SU-DHL-6 (cell line): ENCODE data around the gene PSMA4.

ENCODE experiments used
- H2AFZ ChIP-seq: fragments of 200-600 bp; sonication (generic); 2 replicates; pipeline ENCODE4 v1.6.1; 2014; ENCODE audit warnings: low read depth, mild to moderate bottlenecking, moderate library complexity, mixed read lengths, antibody characterized with exemption, low read length; ENCODE audit not compliant: severe bottlenecking
- H3F3A ChIP-seq: fragments of 200-600 bp; shearing (Covaris generic); 2 replicates; pipeline ENCODE4 v1.6.0; 2016; ENCODE audit warnings: antibody characterized with exemption, mild to moderate bottlenecking; ENCODE audit not compliant: insufficient read depth
- H3K27ac ChIP-seq: fragments of 200-600 bp; sonication (generic); 2 replicates; pipeline ENCODE4 v1.5.1; 2016; ENCODE audit warnings: low read depth, mild to moderate bottlenecking, low read length, moderate library complexity, mixed read lengths
- H3K27me3 ChIP-seq: fragments of 200-600 bp; sonication (generic), shearing (Covaris generic); 2 replicates; pipeline ENCODE4 v1.6.0; 2014; ENCODE audit warnings: mild to moderate bottlenecking, low read length
- H3K36me3 ChIP-seq: fragments of 200-600 bp; sonication (generic); 2 replicates; pipeline ENCODE4 v1.6.1; 2014; ENCODE audit warnings: mild to moderate bottlenecking, low read length, mixed read lengths
- H3K4me2 ChIP-seq: fragments of 300-600, 200-600 bp; shearing (Covaris generic), sonication (generic); 2 replicates; pipeline ENCODE4 v1.6.0; 2014; ENCODE audit warnings: low read length, low read depth, mild to moderate bottlenecking; ENCODE audit not compliant: poor library complexity, severe bottlenecking
- H3K4me3 ChIP-seq: fragments of 200-600 bp; sonication (generic); 2 replicates; pipeline ENCODE4 v1.5.1; 2014; ENCODE audit warnings: antibody characterized with exemption, low read length, mild to moderate bottlenecking, mixed read lengths; ENCODE audit not compliant: insufficient read depth, poor library complexity, severe bottlenecking
- H3K79me2 ChIP-seq: fragments of 200-600 bp; sonication (generic); 2 replicates; pipeline ENCODE4 v1.6.1; 2014; ENCODE audit warnings: mild to moderate bottlenecking, low read length, moderate library complexity; ENCODE audit not compliant: insufficient read depth
- H3K9ac ChIP-seq: fragments of 200-600 bp; sonication (generic); 2 replicates; pipeline ENCODE4 v1.7.0; 2014; ENCODE audit warnings: mild to moderate bottlenecking, low read length
- H3K9me2 ChIP-seq: fragments of 200-600 bp; sonication (generic); replicated peaks from 2 replicates; pipeline ENCODE4 v1.6.1; 2014; ENCODE audit warnings: low read length; ENCODE audit not compliant: insufficient read depth
- H3K9me3 ChIP-seq: fragments of 200-600 bp; sonication (generic); 2 replicates; pipeline ENCODE4 v1.6.1; 2014; ENCODE audit warnings: low read length, mixed read lengths; ENCODE audit not compliant: insufficient read depth
- H4K20me1 ChIP-seq: fragments of 200-600 bp; sonication (generic); 2 replicates; pipeline ENCODE4 v1.6.1; 2014; ENCODE audit warnings: low read depth, mild to moderate bottlenecking, antibody characterized with exemption, low read length, moderate library complexity, mixed read lengths
- EZH2phosphoT487 ChIP-seq: fragments of 200-600 bp; sonication (generic), shearing (Covaris generic); conservative IDR thresholded peaks from 2 replicates; pipeline ENCODE4 v1.6.1; 2018; ENCODE audit warnings: mild to moderate bottlenecking, antibody characterized with exemption, low read length, moderate library complexity, mixed read lengths
- TF ChIP-seq, protein P1 (sequence below): fragments of 200-600 bp; sonication (generic); IDR thresholded peaks from one replicate; pipeline ENCODE4 v1.5.1; 2017; ENCODE audit warnings: antibody characterized with exemption, mild to moderate bottlenecking, low read length, moderate library complexity; ENCODE audit not compliant: insufficient read depth, poor library complexity, severe bottlenecking

PSMA4 gene

DNA sequence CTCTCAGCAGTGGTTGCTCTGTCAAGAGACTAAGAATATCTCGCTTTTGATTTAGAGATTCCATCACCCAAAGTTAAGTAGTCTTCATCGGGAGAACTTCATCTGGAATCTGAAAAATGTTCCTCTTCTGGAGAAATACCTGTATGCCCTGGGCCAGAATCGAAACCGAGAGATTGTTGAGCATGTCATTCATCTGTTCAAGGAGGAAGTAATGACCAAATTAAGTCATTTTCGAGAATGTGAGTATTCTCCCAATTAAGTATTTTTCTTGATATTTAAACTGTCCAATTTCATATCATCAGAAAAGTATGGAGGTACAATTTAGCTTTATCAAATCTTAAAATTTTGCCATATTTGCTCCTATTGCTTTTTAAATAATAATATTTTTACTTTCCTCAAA is 12.9 kb upstream of the PSMA4 start:
- H3K4me2 ChIP-seq = peak overlapping the region; percentile 18
- no peak overlapping the region for H3K27ac ChIP-seq
- no peak overlapping the region for H2AFZ ChIP-seq
- peaks cover 3% of the 10 kb centered on the region; the same call in 1 of the 2 replicates for H3K9me3 ChIP-seq
- no peaks in the 10 kb centered on the region for H3K36me3 ChIP-seq
- H3K79me2 ChIP-seq = no peaks in the 10 kb centered on the region
- H3K9ac ChIP-seq = no peak overlapping the region
- TF ChIP-seq EZH2phosphoT487 = no peak
- TF ChIP-seq, protein P1, sequence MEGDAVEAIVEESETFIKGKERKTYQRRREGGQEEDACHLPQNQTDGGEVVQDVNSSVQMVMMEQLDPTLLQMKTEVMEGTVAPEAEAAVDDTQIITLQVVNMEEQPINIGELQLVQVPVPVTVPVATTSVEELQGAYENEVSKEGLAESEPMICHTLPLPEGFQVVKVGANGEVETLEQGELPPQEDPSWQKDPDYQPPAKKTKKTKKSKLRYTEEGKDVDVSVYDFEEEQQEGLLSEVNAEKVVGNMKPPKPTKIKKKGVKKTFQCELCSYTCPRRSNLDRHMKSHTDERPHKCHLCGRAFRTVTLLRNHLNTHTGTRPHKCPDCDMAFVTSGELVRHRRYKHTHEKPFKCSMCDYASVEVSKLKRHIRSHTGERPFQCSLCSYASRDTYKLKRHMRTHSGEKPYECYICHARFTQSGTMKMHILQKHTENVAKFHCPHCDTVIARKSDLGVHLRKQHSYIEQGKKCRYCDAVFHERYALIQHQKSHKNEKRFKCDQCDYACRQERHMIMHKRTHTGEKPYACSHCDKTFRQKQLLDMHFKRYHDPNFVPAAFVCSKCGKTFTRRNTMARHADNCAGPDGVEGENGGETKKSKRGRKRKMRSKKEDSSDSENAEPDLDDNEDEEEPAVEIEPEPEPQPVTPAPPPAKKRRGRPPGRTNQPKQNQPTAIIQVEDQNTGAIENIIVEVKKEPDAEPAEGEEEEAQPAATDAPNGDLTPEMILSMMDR = no peak
- no peaks in the 10 kb centered on the region for H3K27me3 ChIP-seq
- H3K4me3 ChIP-seq = no peak overlapping the region
- no peaks in the 10 kb centered on the region for H4K20me1 ChIP-seq
- no peaks in the 10 kb centered on the region for H3K9me2 ChIP-seq
- H3F3A ChIP-seq = no peaks in the 10 kb centered on the region

DNA sequence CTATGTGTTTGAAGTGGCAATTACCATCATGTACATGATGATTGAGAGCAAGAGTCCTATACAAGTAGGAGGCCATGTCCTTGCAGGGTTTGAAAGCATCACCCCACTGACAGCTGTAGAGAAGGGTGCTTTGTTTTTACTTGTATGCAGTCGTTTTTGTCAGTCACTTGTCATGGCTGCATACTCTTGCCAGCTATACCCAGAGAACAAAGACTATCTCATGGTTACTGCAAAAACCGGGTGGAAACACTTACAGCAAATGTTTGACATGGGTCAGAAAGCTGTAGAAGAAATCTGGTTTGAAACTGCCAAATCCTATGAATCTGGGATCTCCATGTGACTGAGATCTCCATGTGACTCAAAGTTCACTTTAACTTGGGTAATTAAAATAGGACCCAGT is 6.9 kb upstream of the PSMA4 start:
- no peaks in the 10 kb centered on the region for H4K20me1 ChIP-seq
- no peaks in the 10 kb centered on the region for H3K27me3 ChIP-seq
- no peaks in the 10 kb centered on the region for H3K9me2 ChIP-seq
- no peak overlapping the region for H3K4me2 ChIP-seq
- H3F3A ChIP-seq = no peaks in the 10 kb centered on the region
- H2AFZ ChIP-seq = no peak overlapping the region
- H3K9ac ChIP-seq = no peak overlapping the region
- no peak overlapping the region for H3K4me3 ChIP-seq
- H3K36me3 ChIP-seq = no peaks in the 10 kb centered on the region
- H3K79me2 ChIP-seq = no peaks in the 10 kb centered on the region
- H3K27ac ChIP-seq = no peak overlapping the region
- no peaks in the 10 kb centered on the region for H3K9me3 ChIP-seq
- no peak for TF ChIP-seq EZH2phosphoT487
- TF ChIP-seq, protein P1 = no peak

- no peaks in the 10 kb centered on the region for H4K20me1 ChIP-seq
- TF ChIP-seq EZH2phosphoT487 = no peak
- TF ChIP-seq, protein P1 = no peak
- no peak overlapping the region for H3K9ac ChIP-seq
- no peaks in the 10 kb centered on the region for H3K36me3 ChIP-seq
- H3K9me2 ChIP-seq = no peaks in the 10 kb centered on the region
- H3K27ac ChIP-seq = no peak overlapping the region
- no peaks in the 10 kb centered on the region for H3K27me3 ChIP-seq
- no peak overlapping the region for H2AFZ ChIP-seq
- no peak overlapping the region for H3K4me2 ChIP-seq
- no peak overlapping the region for H3K4me3 ChIP-seq
- H3K79me2 ChIP-seq = peaks cover 9% of the 10 kb centered on the region
- H3K9me3 ChIP-seq = no peaks in the 10 kb centered on the region
- H3F3A ChIP-seq = no peaks in the 10 kb centered on the region
Measured at GRCh38 chr15:78536134-78536533, 4.1 kb upstream of the PSMA4 start.
